A549 treated with Mapracorat at 1 μM for 4 hours (cell line): ENCODE data around the gene GRIN2D. TPM values are rescaled to one million over a fixed set of nuclear protein-coding genes. Genes with fewer than 3 reads are reported as not detected.

Source experiments
- total RNA-seq: library from RNA; stranded (reverse); fragments of 200-300 nt; extraction: Qiagen RNA extraction; gene quantifications from 5 replicates; pipeline ENCODE4 v1.2.3, GENCODE V29; 2022

GRIN2D gene
- total RNA-seq = 5.5 to 9.7 TPM (median 8.9 TPM) in 5 replicates

DNA sequence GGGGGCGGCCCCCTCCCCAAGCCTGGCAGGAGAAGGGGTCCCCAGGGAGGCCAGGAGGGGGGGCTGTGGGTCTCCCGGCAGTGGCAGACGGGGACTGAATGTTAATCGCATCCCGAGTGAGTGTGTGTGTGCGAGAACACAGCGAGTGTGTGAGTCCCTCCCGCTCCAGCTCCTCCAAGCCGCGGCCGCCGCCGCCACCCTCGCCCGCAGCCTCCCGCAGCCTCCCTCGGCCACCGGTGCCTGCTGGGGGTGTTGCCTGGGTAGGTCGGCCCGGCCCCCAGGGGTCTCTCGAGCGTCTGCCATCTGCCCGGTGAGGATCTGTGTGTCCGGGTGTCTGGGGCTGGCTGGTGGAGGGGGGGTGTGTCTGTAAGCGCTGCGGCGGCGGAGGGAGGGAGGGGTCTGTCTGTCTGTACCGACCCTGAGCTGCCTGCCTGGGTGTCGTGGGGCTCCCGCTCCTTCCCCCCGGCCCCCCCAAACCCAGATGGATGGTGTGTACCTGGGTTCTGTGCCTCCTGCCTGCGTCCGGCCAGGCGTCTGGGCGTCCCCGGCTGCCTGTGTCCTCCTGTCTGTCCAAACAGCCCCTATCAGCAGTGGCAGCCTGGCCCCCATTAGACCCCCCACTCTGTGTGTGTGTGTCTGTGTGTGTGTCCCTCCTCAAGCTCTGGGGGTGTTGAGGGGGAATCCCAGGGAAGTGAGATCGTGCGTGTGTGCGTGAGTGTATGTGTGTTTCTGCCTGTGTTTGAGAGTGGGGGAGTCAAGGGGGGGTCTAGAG, at the start of gene GRIN2D:
TSS of gene GRIN2D (plus strand) at position 110 of the 772 bp plus-strand sequence. CDS start 4,725 bp downstream, outside the sequence.

DNA sequence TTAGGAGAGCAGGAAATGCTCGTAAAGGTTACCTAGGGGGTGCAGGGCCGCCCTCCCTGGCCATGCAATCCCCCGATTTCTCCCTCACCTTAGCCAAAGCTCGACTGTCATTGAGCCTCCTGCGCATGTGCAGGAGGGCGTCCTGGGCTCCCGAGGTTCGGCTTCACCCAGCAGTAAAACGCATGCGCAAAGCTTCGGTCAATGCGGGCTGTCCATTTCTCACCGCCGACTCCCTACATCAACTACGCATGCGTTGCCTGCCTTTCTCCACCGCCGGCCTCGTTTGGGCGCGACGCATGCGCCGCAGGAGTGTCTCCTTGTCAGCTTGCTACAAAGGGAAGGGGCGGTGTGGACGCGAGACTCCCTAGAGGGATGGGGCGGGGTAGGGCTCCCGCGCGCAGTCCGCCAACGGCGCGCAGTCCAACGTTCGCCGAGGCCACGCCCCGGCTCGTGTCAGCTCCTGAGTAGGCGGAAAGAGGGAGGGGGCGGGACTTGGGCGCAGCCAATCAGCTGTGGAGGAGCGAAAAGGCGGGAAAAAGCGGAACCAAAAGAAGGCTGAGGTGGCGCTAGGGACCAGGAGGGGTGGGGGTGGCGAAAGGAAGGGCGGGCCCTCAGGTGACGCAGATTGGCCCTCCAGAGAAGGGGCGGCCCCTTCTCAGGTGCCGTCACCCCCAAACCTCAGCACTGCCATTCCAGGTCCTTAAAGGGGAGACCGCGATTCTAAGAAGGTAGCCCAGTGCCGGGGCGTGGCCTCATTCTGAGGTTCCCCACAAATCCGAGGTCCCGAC, 29.5 kb upstream of the GRIN2D start, which contains the start of the genes SYNGR4 and TMEM143:
TSS of gene SYNGR4 (plus strand) at position 558 of the 788 bp plus-strand sequence. CDS start 1,476 bp downstream, outside the sequence.
TSS of gene TMEM143 (minus strand) at position 131 of the 788 bp plus-strand sequence. CDS start at position 111, 20 bp downstream.

GRCh38 chr19:48391100-48392005, 2.1 kb upstream of the GRIN2D start, which contains the start of gene KDELR1:
Gene KDELR1, minus strand, starts transcription at chr19:48391551. Its CDS starts 193 bp downstream, at chr19:48391358.

Other genes with a start within 250 kb of the GRIN2D start
- gene LIG1, start 223.3 kb upstream of the GRIN2D start, total RNA-seq = 58.9 to 76.8 TPM (median 62.7 TPM) in 5 replicates
- gene ZSWIM9, start 223.0 kb upstream of the GRIN2D start, total RNA-seq = 4.9 to 7.0 TPM (median 7.0 TPM) in 5 replicates
- gene CARD8, start 137.8 kb upstream of the GRIN2D start, total RNA-seq = 13.6 to 17.6 TPM (median 16.6 TPM) in 5 replicates
- 7.2 to 8.4 TPM (median 7.5 TPM) in 5 replicates for gene ZNF114, start 123.6 kb upstream of the GRIN2D start, total RNA-seq
- gene EMP3, start 68.1 kb upstream of the GRIN2D start, total RNA-seq = 431 to 510 TPM (median 452 TPM) in 5 replicates
- gene TMEM143, start 29.7 kb upstream of the GRIN2D start, total RNA-seq = 2.4 to 6.2 TPM (median 3.8 TPM) in 5 replicates
- gene SYNGR4, start 29.3 kb upstream of the GRIN2D start, total RNA-seq = 2.1 to 4.6 TPM (median 2.9 TPM) in 5 replicates
- 356 to 429 TPM (median 400 TPM) in 5 replicates for gene KDELR1, start 2.1 kb upstream of the GRIN2D start, total RNA-seq
- gene GRWD1, start 52.3 kb downstream of the GRIN2D start, total RNA-seq = 97.2 to 126 TPM (median 111 TPM) in 5 replicates
- gene KCNJ14, start 61.9 kb downstream of the GRIN2D start, total RNA-seq = 0.77 to 2.1 TPM (median 1.1 TPM) in 5 replicates
- gene CYTH2, start 75.7 kb downstream of the GRIN2D start, total RNA-seq = 55.3 to 69.3 TPM (median 62.3 TPM) in 5 replicates
- 2.1 to 5.4 TPM (median 4.9 TPM) in 5 replicates for gene LMTK3, start 118.2 kb downstream of the GRIN2D start, total RNA-seq
- 14.1 to 18.6 TPM (median 16.0 TPM) in 5 replicates for gene SULT2B1, start 158.5 kb downstream of the GRIN2D start, total RNA-seq
- gene SPACA4, start 213.1 kb downstream of the GRIN2D start, total RNA-seq = not detected in 5 replicates
- gene FAM83E, start 221.4 kb downstream of the GRIN2D start, total RNA-seq = 0.14 to 0.42 TPM (median 0.22 TPM) in 5 replicates
- 3,098 to 3,568 TPM (median 3,229 TPM) in 5 replicates for gene RPL18, start 225.5 kb downstream of the GRIN2D start, total RNA-seq
- gene SPHK2, start 225.8 kb downstream of the GRIN2D start, total RNA-seq = 10.0 to 16.5 TPM (median 13.6 TPM) in 5 replicates
- gene DBP, start 243.7 kb downstream of the GRIN2D start, total RNA-seq = 1.0 to 2.9 TPM (median 2.5 TPM) in 5 replicates